Naive thymus-derived CD4-positive, alpha-beta T cell (primary cell): ENCODE results near the gene TP53I11. TPM values are rescaled to one million over a fixed set of nuclear protein-coding genes. Genes with fewer than 3 reads are reported as not detected.

Experiments used
- ATAC-seq: fragments of 150-1000 bp; cut with Tn5 transposase; 2 replicates; pipeline ENCODE4 v1.10.0; 2021; ENCODE audit warnings: mild to moderate bottlenecking, moderate library complexity
- CTCF ChIA-PET: fragments of 350-600 bp; sonication (Branson Sonifier 250); formaldehyde crosslinking; loops from one replicate; lab custom pipeline; 2021; ENCODE audit warnings: antibody characterized with exemption; lab: Charles Lee
- POLR2A ChIA-PET: fragments of 350-600 bp; sonication (Branson Sonifier 250); formaldehyde crosslinking; loops from one replicate; lab custom pipeline; 2021; ENCODE audit warnings: antibody characterized with exemption, inconsistent platforms; lab: Charles Lee
- DNase-seq, 9 donors: peaks; one replicate each; pipeline versions ENCODE4 v3.0.0 to v3.0.0-alpha.2; 2020 to 2022; ENCODE audit warnings: mixed read lengths in 1 of 9
- H3K27ac ChIP-seq: one replicate; pipeline ENCODE4 v1.7.0; 2013; ENCODE audit warnings: mild to moderate bottlenecking, low read depth, low read length, moderate library complexity
- H3K27me3 ChIP-seq, 2 donors: one replicate each; pipeline ENCODE4 v1.7.0; 2013; ENCODE audit warnings: low read length in 2 of 2, mild to moderate bottlenecking in 2 of 2, moderate library complexity in 2 of 2; ENCODE audit not compliant: control insufficient read depth in 2 of 2, insufficient read depth in 2 of 2
- H3K36me3 ChIP-seq, 3 experiments: 1 replicate in 2 of 3; 2 replicates in 1 of 3; pipeline ENCODE4 v1.7.0; 2013; ENCODE audit warnings: low read length in 3 of 3, mild to moderate bottlenecking in 3 of 3, moderate library complexity in 1 of 3; ENCODE audit not compliant: insufficient read depth in 3 of 3, control insufficient read depth in 2 of 3
- H3K4me1 ChIP-seq, 2 donors: one replicate each; pipeline ENCODE4 v1.7.0; 2013; ENCODE audit warnings: low read length in 2 of 2, mild to moderate bottlenecking in 2 of 2, moderate library complexity in 1 of 2; ENCODE audit not compliant: control insufficient read depth in 2 of 2, insufficient read depth in 2 of 2
- H3K4me3 ChIP-seq: 2 replicates; pipeline ENCODE4 v1.7.0; 2013; ENCODE audit warnings: mild to moderate bottlenecking, low read length
- H3K9me3 ChIP-seq, 3 experiments: 1 replicate in 2 of 3; 2 replicates in 1 of 3; pipeline ENCODE4 v1.7.0; 2013; ENCODE audit warnings: low read length in 3 of 3; ENCODE audit not compliant: control insufficient read depth in 2 of 3
- H3K27ac Mint-ChIP-seq, 9 donors: one replicate each; pipeline ENCODE4 v1.8.0; 2020 to 2022; ENCODE audit warnings: mixed read lengths in 9 of 9, mild to moderate bottlenecking in 8 of 9, moderate library complexity in 5 of 9, inconsistent platforms in 2 of 9
- H3K27me3 Mint-ChIP-seq, 5 donors: one replicate each; pipeline ENCODE4 v1.8.0; 2021 to 2022; ENCODE audit warnings: mixed read lengths in 5 of 5, mild to moderate bottlenecking in 1 of 5
- H3K36me3 Mint-ChIP-seq, 5 donors: one replicate each; pipeline ENCODE4 v1.8.0; 2020 to 2022; ENCODE audit warnings: mixed read lengths in 5 of 5, mild to moderate bottlenecking in 3 of 5, inconsistent platforms in 1 of 5
- H3K4me1 Mint-ChIP-seq, 7 donors: one replicate each; pipeline ENCODE4 v1.8.0; 2020 to 2022; ENCODE audit warnings: mixed read lengths in 7 of 7, mild to moderate bottlenecking in 3 of 7, inconsistent platforms in 1 of 7
- H3K4me3 Mint-ChIP-seq, 10 donors: one replicate each; pipeline ENCODE4 v1.8.0; 2020 to 2022; ENCODE audit warnings: mild to moderate bottlenecking in 10 of 10, mixed read lengths in 10 of 10, moderate library complexity in 6 of 10, inconsistent platforms in 2 of 10
- H3K9me3 Mint-ChIP-seq, 11 donors: one replicate each; pipeline ENCODE4 v1.8.0; 2020 to 2022; ENCODE audit warnings: mixed read lengths in 11 of 11, mild to moderate bottlenecking in 4 of 11, inconsistent platforms in 1 of 11, moderate library complexity in 1 of 11
- intact Hi-C, 2 donors: fragments of 100-400 bp; cut with micrococcal nuclease; formaldehyde crosslinking; loops; one replicate each; pipeline ENCODE4 v1.15.1; 2023
- polyA plus RNA-seq, 2 donors: library from polyadenylated mRNA; unstranded; fragments of 300-500 nt; fragmentation: Illumina TruSeq; gene quantifications; one replicate each; pipeline ENCODE4 v1.2.3, GENCODE V29; 2021
- total RNA-seq, 6 experiments: library from RNA in 5 of 6; stranded (reverse) in 5 of 6; gene quantifications; 1 replicate in 5 of 6; 2 replicates in 1 of 6; pipeline ENCODE4 v1.2.3 and lab custom pipeline; 2021 to 2026

The TP53I11 gene
- total and polyA plus RNA-seq, 7 experiments from 2014 or later: 0.35 to 7.6 (median 1.2) TPM

GRCh38 chr11:44934110-44934509, 16.6 kb downstream of the TP53I11 start:
- Histone ChIP-seq H3K27me3 (no peaks in the 10 kb centered on the region), H3K36me3 (peaks cover 0 to 15% (median 0%) of the 10 kb centered on the region in 3 experiments), H3K9me3 (no peaks in the 10 kb centered on the region), H3K27ac (no peak overlapping the region), H3K4me3 (no peak overlapping the region), H3K4me1 (peaks cover 0 to 5% of the 10 kb centered on the region in 2 donors)
- DNase-seq (no peak), ATAC-seq (no peak)
- CTCF ChIA-PET: interaction anchor here (0.5 to 18.6 kb wide), 3 partner anchors 9 to 397 kb away, joined by 3 to 567 read pairs (median 4); no protein-coding TSS in a partner anchor
- Mint-ChIP-seq H3K27me3 (no peaks in the 10 kb centered on the region), H3K27ac (peak overlapping the region in 2 of 9 donors; percentile 57 to 61), H3K4me3 (no peak overlapping the region), H3K9me3 (no peaks in the 10 kb centered on the region), H3K4me1 (no peaks in the 10 kb centered on the region), H3K36me3 (peaks cover 0 to 13% (median 0%) of the 10 kb centered on the region in 5 donors)
- POLR2A ChIA-PET: no interaction called here
- intact Hi-C loops: no loop called here

GRCh38 chr11:44931466-44931865, 19.2 kb downstream of the TP53I11 start:
- DNase-seq (no peak), ATAC-seq (no peak)
- H3K4me1 ChIP-seq: peaks cover 0 to 2% of the 10 kb centered on the region in 2 donors
- peaks cover 0 to 17% (median 0%) of the 10 kb centered on the region in 3 experiments for H3K36me3 ChIP-seq
- CTCF ChIA-PET: interaction anchor here (0.5 to 18.6 kb wide), 4 partner anchors 10 to 659 kb away, joined by 3 to 567 read pairs (median 4); no protein-coding TSS in a partner anchor
- no peaks in the 10 kb centered on the region for H3K9me3 ChIP-seq
- no peak overlapping the region for H3K27ac ChIP-seq
- H3K4me3 Mint-ChIP-seq: no peak overlapping the region
- no peaks in the 10 kb centered on the region for H3K27me3 ChIP-seq
- no peak overlapping the region for H3K27ac Mint-ChIP-seq
- intact Hi-C loops: no loop called here
- POLR2A ChIA-PET: no interaction called here
- no peaks in the 10 kb centered on the region for H3K27me3 Mint-ChIP-seq
- no peaks in the 10 kb centered on the region for H3K9me3 Mint-ChIP-seq
- H3K4me1 Mint-ChIP-seq: no peaks in the 10 kb centered on the region
- no peak overlapping the region for H3K4me3 ChIP-seq
- H3K36me3 Mint-ChIP-seq: peaks cover 0 to 13% (median 0%) of the 10 kb centered on the region in 5 donors

- H3K9me3 Mint-ChIP-seq: no peaks in the 10 kb centered on the region
- no peaks in the 10 kb centered on the region for H3K27me3 ChIP-seq
- no peak overlapping the region for H3K27ac ChIP-seq
- H3K9me3 ChIP-seq: no peaks in the 10 kb centered on the region
- peak overlapping the region in 2 of 9 donors; percentile 22 to 34 for H3K27ac Mint-ChIP-seq
- no peaks in the 10 kb centered on the region for H3K27me3 Mint-ChIP-seq
- POLR2A ChIA-PET: no interaction called here
- intact Hi-C loops: no loop called here
- H3K4me1 ChIP-seq: no peaks in the 10 kb centered on the region
- ATAC-seq (no peak), DNase-seq (no peak)
- CTCF ChIA-PET: interaction anchor here (18.6 kb wide), 1 partner anchor 173 kb away, joined by 567 read pairs; no protein-coding TSS in a partner anchor
- peaks cover 0 to 15% (median 0%) of the 10 kb centered on the region in 5 donors for H3K36me3 Mint-ChIP-seq
- H3K4me1 Mint-ChIP-seq: peaks cover 0 to 3% (median 0%) of the 10 kb centered on the region in 7 donors
- H3K4me3 Mint-ChIP-seq: no peak overlapping the region
- H3K4me3 ChIP-seq: no peak overlapping the region
- peaks cover 0 to 17% (median 0%) of the 10 kb centered on the region in 3 experiments for H3K36me3 ChIP-seq
Observed at GRCh38 chr11:44930588-44931302, 19.9 kb downstream of the TP53I11 start.

- Histone ChIP-seq H3K36me3 (peaks cover 0 to 23% (median 0%) of the 10 kb centered on the region in 3 experiments), H3K9me3 (no peaks in the 10 kb centered on the region), H3K4me3 (no peak overlapping the region), H3K27ac (no peak overlapping the region), H3K4me1 (no peaks in the 10 kb centered on the region), H3K27me3 (no peaks in the 10 kb centered on the region)
- intact Hi-C loops: no loop called here
- Mint-ChIP-seq H3K4me3 (no peak overlapping the region), H3K36me3 (peaks cover 0 to 16% (median 0%) of the 10 kb centered on the region in 5 donors), H3K27ac (no peak overlapping the region), H3K9me3 (no peaks in the 10 kb centered on the region), H3K27me3 (no peaks in the 10 kb centered on the region), H3K4me1 (peaks cover 0 to 4% (median 0%) of the 10 kb centered on the region in 7 donors)
- DNase-seq (no peak), ATAC-seq (no peak)
- ChIA-PET POLR2A (no interaction called here), CTCF (interaction anchor here (0.9 to 18.6 kb wide), 5 partner anchors 8 to 175 kb away, joined by 3 to 567 read pairs (median 5); no protein-coding TSS in a partner anchor)
Observed at GRCh38 chr11:44928816-44929215, 21.9 kb downstream of the TP53I11 start.

GRCh38 chr11:44928144-44928543, 22.5 kb downstream of the TP53I11 start:
- H3K4me3 ChIP-seq: no peak overlapping the region
- no peaks in the 10 kb centered on the region for H3K9me3 Mint-ChIP-seq
- H3K4me3 Mint-ChIP-seq: no peak overlapping the region
- no peak for ATAC-seq
- H3K27ac ChIP-seq: no peak overlapping the region
- H3K9me3 ChIP-seq: no peaks in the 10 kb centered on the region
- intact Hi-C loops: no loop called here
- ChIA-PET CTCF (interaction anchor here (0.6 to 18.6 kb wide), 6 partner anchors 9 to 365 kb away, joined by 3 to 567 read pairs (median 4); no protein-coding TSS in a partner anchor), POLR2A (no interaction called here)
- no peak for DNase-seq
- H3K27me3 ChIP-seq: no peaks in the 10 kb centered on the region
- no peaks in the 10 kb centered on the region for H3K4me1 ChIP-seq
- no peak overlapping the region for H3K27ac Mint-ChIP-seq
- H3K36me3 Mint-ChIP-seq: peaks cover 0 to 16% (median 0%) of the 10 kb centered on the region in 5 donors
- H3K4me1 Mint-ChIP-seq: peaks cover 0 to 4% (median 0%) of the 10 kb centered on the region in 7 donors
- H3K27me3 Mint-ChIP-seq: no peaks in the 10 kb centered on the region
- H3K36me3 ChIP-seq: peaks cover 0 to 30% (median 0%) of the 10 kb centered on the region in 3 experiments

- ChIA-PET POLR2A (no interaction called here), CTCF (interaction anchor here (0.6 to 18.6 kb wide), 7 partner anchors 10 to 1890 kb away, joined by 3 to 567 read pairs (median 3); no protein-coding TSS in a partner anchor)
- H3K36me3 ChIP-seq: peaks cover 0 to 37% (median 0%) of the 10 kb centered on the region in 3 experiments
- Mint-ChIP-seq H3K27me3 (no peaks in the 10 kb centered on the region), H3K9me3 (no peaks in the 10 kb centered on the region), H3K36me3 (peaks cover 0 to 20% (median 3%) of the 10 kb centered on the region in 5 donors), H3K27ac (peak overlapping the region in 1 of 9 donors; percentile 38), H3K4me3 (no peak overlapping the region), H3K4me1 (peaks cover 0 to 4% (median 0%) of the 10 kb centered on the region in 7 donors)
- H3K4me3 ChIP-seq: no peak overlapping the region
- H3K4me1 ChIP-seq: no peaks in the 10 kb centered on the region
- no peaks in the 10 kb centered on the region for H3K9me3 ChIP-seq
- no peak overlapping the region for H3K27ac ChIP-seq
- peak; percentile 63 for ATAC-seq
- DNase-seq: peak in 7 of 9 donors; percentile 24 to 59 (median 44)
- intact Hi-C loops: loop anchor here (1.0 to 2.0 kb wide), 2 partner anchors 176 kb away; no protein-coding TSS in a partner anchor
- no peaks in the 10 kb centered on the region for H3K27me3 ChIP-seq
Observed at GRCh38 chr11:44927174-44927661, 23.5 kb downstream of the TP53I11 start.
